Mononuclear cell (primary cell): ENCODE measurements around the gene HHATL. TPM values are rescaled to one million over a fixed set of nuclear protein-coding genes. Genes with fewer than 3 reads are reported as not detected.

ENCODE experiments used
- H3K27me3 ChIP-seq: 2 replicates; pipeline ENCODE4 v1.6.0; 2011; ENCODE audit warnings: low read length, control low read depth; ENCODE audit not compliant: insufficient read depth
- H3K4me1 ChIP-seq: 2 replicates; pipeline ENCODE4 v1.5.1; 2011; ENCODE audit warnings: mild to moderate bottlenecking, low read length, control low read depth; ENCODE audit not compliant: insufficient read depth
- H3K4me3 ChIP-seq: 2 replicates; pipeline ENCODE4 v1.5.1; 2011; ENCODE audit warnings: mild to moderate bottlenecking, low read length, moderate library complexity
- H3K9me3 ChIP-seq: 2 replicates; pipeline ENCODE4 v1.5.1; 2011; ENCODE audit warnings: low read depth, mild to moderate bottlenecking, control low read depth, low read length
- total RNA-seq: library from RNA; depleted of rRNA; stranded (reverse); fragments of >200 nt; gene quantifications from one replicate; pipeline ENCODE4 v1.2.3, GENCODE V29; 2012

Gene HHATL
- total RNA-seq, 1 donor, result not detected

GRCh38 chr3:42663581-42664437, 38.8 kb downstream of the HHATL start:
- no peaks in the 10 kb centered on the region for H3K9me3 ChIP-seq
- H3K27me3 ChIP-seq, result no peaks in the 10 kb centered on the region
- no peak overlapping the region for H3K4me3 ChIP-seq
- H3K4me1 ChIP-seq, result no peaks in the 10 kb centered on the region

GRCh38 chr3:42662813-42663535, 39.6 kb downstream of the HHATL start:
- Histone ChIP-seq H3K9me3 (no peaks in the 10 kb centered on the region), H3K27me3 (no peaks in the 10 kb centered on the region)

GRCh38 chr3:42662037-42662812, 40.4 kb downstream of the HHATL start:
- no peak overlapping the region for H3K4me3 ChIP-seq
- no peaks in the 10 kb centered on the region for H3K27me3 ChIP-seq
- no peaks in the 10 kb centered on the region for H3K9me3 ChIP-seq
- H3K4me1 ChIP-seq, result no peaks in the 10 kb centered on the region

More at GRCh38 chr3:42662813-42663535, 39.6 kb downstream of the HHATL start:
- Histone ChIP-seq H3K4me3 (no peak overlapping the region), H3K4me1 (no peaks in the 10 kb centered on the region)

GRCh38 chr3:42661593-42662022, 41.0 kb downstream of the HHATL start:
- Histone ChIP-seq H3K9me3 (no peaks in the 10 kb centered on the region), H3K4me1 (no peaks in the 10 kb centered on the region), H3K4me3 (no peak overlapping the region), H3K27me3 (no peaks in the 10 kb centered on the region)

GRCh38 chr3:42660898-42661297, 41.7 kb downstream of the HHATL start:
- Histone ChIP-seq H3K4me1 (no peaks in the 10 kb centered on the region), H3K4me3 (no peak overlapping the region), H3K9me3 (no peaks in the 10 kb centered on the region), H3K27me3 (no peaks in the 10 kb centered on the region)

- H3K9me3 ChIP-seq, result no peaks in the 10 kb centered on the region
Observed at GRCh38 chr3:42660131-42660715, 42.4 kb downstream of the HHATL start.

GRCh38 chr3:42659451-42660130, 43.0 kb downstream of the HHATL start:
- Histone ChIP-seq H3K4me1 (peaks cover 11% of the 10 kb centered on the region), H3K9me3 (no peaks in the 10 kb centered on the region), H3K4me3 (no peak overlapping the region), H3K27me3 (no peaks in the 10 kb centered on the region)

More at GRCh38 chr3:42660131-42660715, 42.4 kb downstream of the HHATL start:
- H3K4me3 ChIP-seq, result no peak overlapping the region
- no peaks in the 10 kb centered on the region for H3K27me3 ChIP-seq
- peaks cover 5% of the 10 kb centered on the region for H3K4me1 ChIP-seq

GRCh38 chr3:42658771-42659390, 43.7 kb downstream of the HHATL start:
- H3K27me3 ChIP-seq, result no peaks in the 10 kb centered on the region
- peaks cover 12% of the 10 kb centered on the region for H3K4me1 ChIP-seq
- no peaks in the 10 kb centered on the region for H3K9me3 ChIP-seq
- no peak overlapping the region for H3K4me3 ChIP-seq

GRCh38 chr3:42658091-42658770, 44.4 kb downstream of the HHATL start:
- Histone ChIP-seq H3K4me1 (peaks cover 18% of the 10 kb centered on the region), H3K27me3 (no peaks in the 10 kb centered on the region), H3K9me3 (no peaks in the 10 kb centered on the region), H3K4me3 (no peak overlapping the region)

- Histone ChIP-seq H3K4me3 (no peak overlapping the region), H3K4me1 (peaks cover 24% of the 10 kb centered on the region), H3K27me3 (no peaks in the 10 kb centered on the region), H3K9me3 (no peaks in the 10 kb centered on the region)
Observed at GRCh38 chr3:42657675-42658074, 44.9 kb downstream of the HHATL start.

GRCh38 chr3:42656680-42657610, 45.7 kb downstream of the HHATL start:
- H3K4me3 ChIP-seq, result no peak overlapping the region
- peaks cover 31% of the 10 kb centered on the region for H3K4me1 ChIP-seq
- H3K9me3 ChIP-seq, result no peaks in the 10 kb centered on the region
- H3K27me3 ChIP-seq, result no peaks in the 10 kb centered on the region

- Histone ChIP-seq H3K4me3 (no peak overlapping the region), H3K27me3 (no peaks in the 10 kb centered on the region), H3K4me1 (peaks cover 39% of the 10 kb centered on the region), H3K9me3 (no peaks in the 10 kb centered on the region)
Observed at GRCh38 chr3:42655980-42656679, 46.5 kb downstream of the HHATL start.
